Parathyroid adenoma (tissue), 2 donors: Measurements from ENCODE around the gene ENHO.

Experiments
- H2AFZ ChIP-seq: fragments of 300-600 bp; sonication (generic); one replicate; pipeline ENCODE4 v1.7.0; 2017; ENCODE audit warnings: antibody characterized with exemption, mild to moderate bottlenecking
- H3K27ac ChIP-seq: fragments of 300-600 bp; sonication (generic); one replicate; pipeline ENCODE4 v1.7.0; 2017
- H3K27me3 ChIP-seq: fragments of 300-600 bp; sonication (generic); one replicate; pipeline ENCODE4 v1.7.0; 2017; ENCODE audit warnings: low read length; ENCODE audit not compliant: control insufficient read depth, insufficient read depth
- H3K36me3 ChIP-seq: fragments of 300-600 bp; sonication (generic); one replicate; pipeline ENCODE4 v1.7.0; 2017; ENCODE audit warnings: low read length; ENCODE audit not compliant: control insufficient read depth, insufficient read depth
- H3K4me1 ChIP-seq: fragments of 300-600 bp; sonication (generic); one replicate; pipeline ENCODE4 v1.7.0; 2017; ENCODE audit warnings: control low read depth
- H3K4me2 ChIP-seq: fragments of 300-600 bp; sonication (generic); one replicate; pipeline ENCODE4 v1.7.0; 2017; ENCODE audit warnings: low read length
- H3K4me3 ChIP-seq: fragments of 300-600 bp; sonication (generic); one replicate; pipeline ENCODE4 v1.7.0; 2017; ENCODE audit warnings: low read depth, low read length
- H3K79me2 ChIP-seq: fragments of 300-600 bp; sonication (generic); one replicate; pipeline ENCODE4 v1.7.0; 2017; ENCODE audit warnings: control low read depth
- H3K9ac ChIP-seq: fragments of 300-600 bp; sonication (generic); one replicate; pipeline ENCODE4 v1.7.0; 2017; ENCODE audit warnings: mild to moderate bottlenecking
- H3K9me3 ChIP-seq: fragments of 300-600 bp; sonication (generic); one replicate; pipeline ENCODE4 v1.7.0; 2017; ENCODE audit warnings: low read length; ENCODE audit not compliant: control insufficient read depth
- TF ChIP-seq, protein P1 (sequence below): fragments of 300-600 bp; sonication (generic); IDR thresholded peaks from one replicate; pipeline ENCODE4 v1.7.0; 2017; ENCODE audit warnings: antibody characterized with exemption, mild to moderate bottlenecking
- donor health status: primary hyperparathyroidism.

ENHO gene

DNA sequence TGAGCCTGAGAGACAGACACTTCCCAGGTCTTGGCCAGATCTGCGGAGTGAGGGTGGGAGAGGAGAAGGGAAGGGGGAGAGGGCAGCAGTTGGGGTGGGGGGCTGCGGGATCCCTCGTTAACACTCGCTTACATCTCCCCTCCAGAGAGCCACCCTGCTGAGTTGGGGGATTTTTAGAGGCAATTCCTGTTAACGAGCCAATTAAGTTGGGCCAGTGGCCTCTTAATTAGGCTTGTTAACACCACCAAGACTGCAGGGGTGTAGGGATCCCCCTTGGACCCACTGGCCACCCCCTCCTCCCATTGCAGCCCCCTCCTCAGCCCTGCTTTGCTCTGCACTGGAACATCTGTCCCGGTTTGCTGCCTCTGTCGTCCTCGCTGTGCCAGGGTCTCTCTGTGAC is 43.1 kb upstream of the ENHO start:
- H3K4me3 ChIP-seq: no peak overlapping the region
- H3K79me2 ChIP-seq: no peaks in the 10 kb centered on the region
- no peaks in the 10 kb centered on the region for H3K27me3 ChIP-seq
- no peak overlapping the region for H3K4me2 ChIP-seq
- H3K4me1 ChIP-seq: no peaks in the 10 kb centered on the region
- H3K27ac ChIP-seq: no peak overlapping the region
- H3K9me3 ChIP-seq: no peaks in the 10 kb centered on the region
- H2AFZ ChIP-seq: no peak overlapping the region
- TF ChIP-seq, protein P1, sequence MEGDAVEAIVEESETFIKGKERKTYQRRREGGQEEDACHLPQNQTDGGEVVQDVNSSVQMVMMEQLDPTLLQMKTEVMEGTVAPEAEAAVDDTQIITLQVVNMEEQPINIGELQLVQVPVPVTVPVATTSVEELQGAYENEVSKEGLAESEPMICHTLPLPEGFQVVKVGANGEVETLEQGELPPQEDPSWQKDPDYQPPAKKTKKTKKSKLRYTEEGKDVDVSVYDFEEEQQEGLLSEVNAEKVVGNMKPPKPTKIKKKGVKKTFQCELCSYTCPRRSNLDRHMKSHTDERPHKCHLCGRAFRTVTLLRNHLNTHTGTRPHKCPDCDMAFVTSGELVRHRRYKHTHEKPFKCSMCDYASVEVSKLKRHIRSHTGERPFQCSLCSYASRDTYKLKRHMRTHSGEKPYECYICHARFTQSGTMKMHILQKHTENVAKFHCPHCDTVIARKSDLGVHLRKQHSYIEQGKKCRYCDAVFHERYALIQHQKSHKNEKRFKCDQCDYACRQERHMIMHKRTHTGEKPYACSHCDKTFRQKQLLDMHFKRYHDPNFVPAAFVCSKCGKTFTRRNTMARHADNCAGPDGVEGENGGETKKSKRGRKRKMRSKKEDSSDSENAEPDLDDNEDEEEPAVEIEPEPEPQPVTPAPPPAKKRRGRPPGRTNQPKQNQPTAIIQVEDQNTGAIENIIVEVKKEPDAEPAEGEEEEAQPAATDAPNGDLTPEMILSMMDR: no peak
- no peaks in the 10 kb centered on the region for H3K36me3 ChIP-seq
- H3K9ac ChIP-seq: no peak overlapping the region

DNA sequence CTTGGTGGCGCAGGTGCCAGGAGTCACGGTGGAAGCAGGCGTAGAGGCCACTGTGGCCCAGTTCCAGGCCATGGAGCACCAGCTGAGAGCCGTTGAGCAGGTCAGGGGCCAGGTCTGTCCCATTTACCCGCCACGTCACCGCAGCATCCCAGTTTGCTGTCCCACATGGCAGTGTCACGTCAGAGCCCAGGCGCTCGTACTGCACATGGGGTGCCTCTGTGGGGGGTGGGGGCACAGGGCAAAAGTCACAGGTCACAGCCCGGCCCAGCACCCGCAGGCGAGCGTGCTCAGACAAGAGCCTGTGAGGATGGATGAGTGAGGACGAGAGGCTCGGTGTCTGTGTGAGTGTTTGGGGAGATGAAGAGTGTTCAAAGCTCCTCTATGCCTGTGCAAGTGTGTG is 41.8 kb upstream of the ENHO start:
- H3K4me1 ChIP-seq: peaks cover 6% of the 10 kb centered on the region
- H3K9me3 ChIP-seq: no peaks in the 10 kb centered on the region
- H3K4me2 ChIP-seq: no peak overlapping the region
- no peaks in the 10 kb centered on the region for H3K79me2 ChIP-seq
- H3K27me3 ChIP-seq: no peaks in the 10 kb centered on the region
- H2AFZ ChIP-seq: no peak overlapping the region
- TF ChIP-seq, protein P1: no peak
- no peak overlapping the region for H3K4me3 ChIP-seq
- H3K27ac ChIP-seq: no peak overlapping the region
- no peaks in the 10 kb centered on the region for H3K36me3 ChIP-seq
- H3K9ac ChIP-seq: no peak overlapping the region

DNA sequence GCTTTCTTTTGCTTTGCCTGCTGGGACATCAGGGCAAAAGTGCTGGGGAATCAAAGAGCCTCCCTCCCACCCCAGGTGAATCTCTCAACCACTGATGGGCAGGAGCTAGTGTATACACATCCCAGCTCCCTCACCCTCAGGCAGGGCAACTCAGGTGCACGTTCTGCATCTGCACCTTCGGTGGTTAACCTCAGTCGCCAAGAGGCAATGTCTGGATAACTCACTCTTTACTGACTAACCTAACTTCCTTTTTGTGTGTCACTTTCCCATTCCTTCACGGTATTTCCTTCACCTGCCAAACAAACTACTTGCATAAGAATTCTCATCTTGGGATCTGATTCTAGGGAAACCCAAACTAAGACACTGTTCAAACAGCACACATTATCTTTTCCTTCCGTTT is 40.5 kb upstream of the ENHO start:
- Histone ChIP-seq H3K9me3 (no peaks in the 10 kb centered on the region), H3K36me3 (no peaks in the 10 kb centered on the region), H3K9ac (no peak overlapping the region), H3K4me2 (no peak overlapping the region), H3K27ac (no peak overlapping the region), H3K79me2 (no peaks in the 10 kb centered on the region), H3K27me3 (no peaks in the 10 kb centered on the region), H2AFZ (no peak overlapping the region), H3K4me1 (peaks cover 17% of the 10 kb centered on the region), H3K4me3 (no peak overlapping the region)
- TF ChIP-seq, protein P1: no peak

DNA sequence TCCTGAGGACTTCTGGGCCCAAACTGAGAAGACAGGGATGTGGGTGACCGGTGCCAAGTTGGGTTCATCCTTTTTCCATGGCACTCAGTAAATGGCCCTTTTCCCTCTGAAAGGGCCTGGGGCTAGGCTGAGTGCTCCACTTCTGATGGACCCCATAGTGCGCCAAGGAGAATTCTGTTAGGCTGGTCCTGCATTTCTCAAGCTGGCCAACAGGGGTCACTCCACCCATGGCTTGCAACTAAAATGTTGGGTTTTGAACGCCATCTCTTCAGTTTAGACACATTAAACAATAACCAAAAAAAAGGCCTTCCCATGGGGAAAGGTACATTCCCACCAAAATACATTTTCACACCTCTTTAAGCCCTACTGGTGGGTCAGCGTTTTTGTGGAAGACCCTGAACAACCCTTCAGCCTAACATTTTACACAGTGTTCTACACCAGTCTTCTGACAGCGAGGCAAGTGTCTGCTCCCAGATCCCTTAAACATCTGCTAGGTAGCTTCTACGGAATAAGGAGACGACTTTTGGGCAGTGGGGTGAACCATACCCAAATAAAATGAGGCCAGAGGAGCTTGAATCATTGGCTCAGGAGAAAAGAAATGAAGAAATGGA is 39.5 kb upstream of the ENHO start:
- TF ChIP-seq, protein P1: peak; percentile 10

DNA sequence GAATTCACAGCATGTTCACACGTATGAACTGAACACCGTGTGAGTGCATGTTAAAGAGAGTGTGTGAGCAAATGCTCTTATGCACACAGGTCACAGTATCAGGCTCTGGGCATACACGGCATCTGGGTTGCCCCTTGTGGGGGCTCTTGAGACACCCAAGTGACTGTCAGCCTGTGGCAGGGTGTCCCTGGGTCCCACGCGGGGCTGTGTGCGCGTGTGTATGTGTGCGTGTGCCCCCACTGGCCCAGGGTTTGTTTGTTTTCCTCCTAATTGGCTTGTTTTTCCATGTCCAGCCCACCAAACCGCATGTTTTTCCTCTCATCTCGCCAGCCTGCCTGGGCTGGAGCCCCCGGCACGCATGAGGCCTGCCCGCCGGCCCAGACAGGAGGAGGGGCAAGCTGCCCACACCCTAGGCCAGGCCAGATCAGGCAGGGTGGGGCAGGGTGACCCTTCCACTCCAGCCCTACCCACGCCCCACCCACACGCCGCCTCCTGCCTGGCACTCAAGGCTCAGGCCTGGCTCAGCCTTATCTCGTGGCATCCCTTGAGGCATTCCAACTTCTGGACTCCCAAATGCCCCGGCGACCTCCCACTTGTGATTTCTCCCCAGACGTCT is 37.9 kb upstream of the ENHO start:
- H3K27me3 ChIP-seq: no peaks in the 10 kb centered on the region

More for the DNA sequence above, 39.5 kb upstream of the ENHO start:
- peaks cover 17% of the 10 kb centered on the region for H3K4me1 ChIP-seq
- no peak overlapping the region for H2AFZ ChIP-seq
- H3K27ac ChIP-seq: no peak overlapping the region
- no peaks in the 10 kb centered on the region for H3K36me3 ChIP-seq
- H3K4me3 ChIP-seq: no peak overlapping the region
- no peaks in the 10 kb centered on the region for H3K27me3 ChIP-seq
- no peaks in the 10 kb centered on the region for H3K9me3 ChIP-seq
- H3K9ac ChIP-seq: no peak overlapping the region
- no peak overlapping the region for H3K4me2 ChIP-seq
- no peaks in the 10 kb centered on the region for H3K79me2 ChIP-seq

More for the DNA sequence above, 37.9 kb upstream of the ENHO start:
- Histone ChIP-seq H3K4me1 (peaks cover 17% of the 10 kb centered on the region), H3K4me3 (no peak overlapping the region), H3K79me2 (no peaks in the 10 kb centered on the region), H3K36me3 (no peaks in the 10 kb centered on the region), H3K9me3 (no peaks in the 10 kb centered on the region), H3K9ac (no peak overlapping the region), H3K4me2 (no peak overlapping the region), H3K27ac (no peak overlapping the region), H2AFZ (no peak overlapping the region)
- TF ChIP-seq, protein P1: no peak
